ENCODE data around the gene APBA1. TPM values are rescaled to one million over a fixed set of nuclear protein-coding genes. Genes with fewer than 3 reads are reported as not detected.

APBA1 gene
- total RNA-seq, 1 experiment from 2014 or later, result under 0.01 TPM

DNA sequence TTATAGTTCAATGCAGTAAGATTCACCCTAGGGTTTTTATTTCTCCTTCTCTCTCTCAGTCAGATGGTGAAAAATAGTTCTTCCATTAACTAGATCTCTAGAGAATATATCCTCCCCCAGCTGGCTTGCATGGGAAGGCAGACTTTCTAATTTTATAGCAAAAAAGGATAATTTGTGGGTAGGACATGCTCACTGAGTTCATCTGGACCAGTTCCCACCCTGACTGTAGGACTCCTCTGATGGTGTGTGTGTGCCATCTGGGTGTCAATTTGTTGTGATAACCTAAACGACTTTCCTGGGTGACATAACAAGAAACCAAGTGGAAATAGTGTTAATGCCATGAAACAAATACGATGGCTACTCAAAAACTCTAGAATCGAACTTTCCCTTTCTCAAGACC is 44.9 kb downstream of the APBA1 start:
- no peaks in the 10 kb centered on the region for H3K9me3 ChIP-seq
- no peaks in the 10 kb centered on the region for H3K27me3 ChIP-seq
- DNase-seq, result no peak

DNA sequence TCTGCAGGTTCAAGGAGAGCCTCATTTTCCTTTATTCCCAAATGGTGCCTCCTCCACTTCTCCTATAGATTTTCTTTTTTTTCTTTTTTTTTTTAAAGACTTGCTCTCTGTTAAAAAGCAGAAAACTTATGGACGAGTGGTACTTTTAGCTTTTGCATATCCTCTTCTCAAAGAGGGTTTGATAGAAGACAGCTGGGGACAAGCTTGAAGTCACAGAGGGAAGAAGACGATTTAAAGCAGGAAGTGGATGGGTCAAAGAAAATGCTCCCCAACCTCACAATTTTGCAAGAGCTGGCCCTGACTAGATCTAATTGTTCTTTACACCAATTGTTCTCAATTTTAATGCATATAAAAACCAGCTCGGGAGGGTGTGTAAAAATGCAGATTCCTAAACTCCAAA is 48.9 kb downstream of the APBA1 start:
- Histone ChIP-seq H3K9me3 (no peaks in the 10 kb centered on the region), H3K36me3 (no peaks in the 10 kb centered on the region), H3K27me3 (no peaks in the 10 kb centered on the region), H3K4me3 (no peak overlapping the region)
- no peak for DNase-seq

More for the DNA sequence above, 44.9 kb downstream of the APBA1 start:
- Histone ChIP-seq H3K36me3 (no peaks in the 10 kb centered on the region), H3K4me3 (no peak overlapping the region)

DNA sequence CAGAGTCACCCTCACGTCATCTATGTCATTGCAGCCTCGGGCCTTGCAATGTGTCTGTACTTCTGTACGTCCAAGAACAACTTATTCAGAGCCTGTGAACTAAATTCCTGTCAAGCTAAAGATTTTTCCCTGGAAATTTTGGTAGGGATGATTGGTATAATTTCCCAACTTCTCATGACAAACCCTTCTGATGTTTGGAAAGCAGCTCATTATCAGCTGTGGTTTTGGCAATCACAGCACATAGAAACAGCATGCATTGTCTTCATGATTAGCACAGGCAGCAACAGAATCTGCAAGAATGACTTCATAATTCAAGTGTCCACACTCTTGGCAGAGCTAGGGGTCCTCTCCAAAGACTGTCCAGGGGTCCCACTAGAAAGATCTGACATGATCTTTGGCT is 49.5 kb downstream of the APBA1 start:
- H3K4me3 ChIP-seq, result no peak overlapping the region
- no peaks in the 10 kb centered on the region for H3K27me3 ChIP-seq
- no peaks in the 10 kb centered on the region for H3K36me3 ChIP-seq
- no peak for DNase-seq
- H3K9me3 ChIP-seq, result no peaks in the 10 kb centered on the region

DNA sequence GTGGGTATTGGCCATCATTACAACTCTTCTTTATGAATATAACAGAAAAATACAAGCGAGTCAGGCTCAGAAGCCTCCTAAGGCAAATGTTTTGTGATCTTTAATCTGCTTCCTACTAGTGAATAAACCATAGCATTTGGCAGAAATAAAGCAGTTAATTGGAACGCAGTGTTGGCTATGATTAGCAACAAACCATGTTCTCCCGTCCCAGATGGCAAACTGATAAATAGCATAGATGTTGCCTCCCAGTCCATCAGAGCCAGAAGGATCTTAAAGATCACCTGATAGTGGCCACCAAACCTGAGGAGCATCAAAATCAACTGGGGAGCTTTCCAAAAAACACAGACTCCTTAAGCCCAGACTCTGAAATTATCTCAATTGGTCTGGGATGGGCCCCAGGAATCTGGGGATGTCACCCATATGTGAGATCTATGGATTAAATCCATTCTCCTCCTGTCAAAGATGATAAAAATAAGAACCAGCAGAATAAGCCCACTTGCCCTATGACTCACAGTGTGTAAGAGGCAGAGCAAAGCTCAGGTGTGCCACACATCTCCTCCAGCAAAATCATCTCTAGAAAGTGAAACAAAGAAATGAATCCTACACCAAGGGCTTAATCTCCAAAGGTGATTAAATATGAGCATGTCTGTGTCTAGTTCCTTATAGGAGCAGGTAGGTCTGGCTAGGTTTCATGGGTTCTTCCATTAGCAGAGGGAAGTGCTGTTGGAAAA is 50.3 kb downstream of the APBA1 start:
- DNase-seq, result no peak
- H3K27me3 ChIP-seq, result no peaks in the 10 kb centered on the region
- H3K36me3 ChIP-seq, result no peaks in the 10 kb centered on the region
- no peak overlapping the region for H3K4me3 ChIP-seq
- no peaks in the 10 kb centered on the region for H3K9me3 ChIP-seq

DNA sequence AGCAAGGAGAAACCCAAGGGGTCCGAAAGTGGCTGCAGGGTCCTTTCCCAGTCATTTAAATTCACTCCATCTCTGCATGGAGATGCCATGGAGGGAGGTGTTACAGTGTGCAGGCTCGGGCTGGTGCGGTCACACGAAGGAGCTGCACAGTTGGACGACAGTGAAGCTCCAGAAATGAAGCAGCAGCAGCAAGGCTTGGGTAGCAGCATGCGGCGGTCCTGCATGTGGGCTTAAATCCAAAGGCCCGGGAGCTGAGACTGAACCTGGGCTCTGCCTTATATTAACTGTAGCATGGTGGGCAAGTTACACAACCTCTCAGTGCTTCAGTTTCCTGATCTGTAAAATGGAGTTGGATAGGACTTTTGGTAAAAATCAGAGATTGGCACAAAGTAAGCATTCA is 51.4 kb downstream of the APBA1 start:
- Histone ChIP-seq H3K36me3 (no peaks in the 10 kb centered on the region), H3K9me3 (no peaks in the 10 kb centered on the region), H3K4me3 (no peak overlapping the region), H3K27me3 (no peaks in the 10 kb centered on the region)
- no peak for DNase-seq

DNA sequence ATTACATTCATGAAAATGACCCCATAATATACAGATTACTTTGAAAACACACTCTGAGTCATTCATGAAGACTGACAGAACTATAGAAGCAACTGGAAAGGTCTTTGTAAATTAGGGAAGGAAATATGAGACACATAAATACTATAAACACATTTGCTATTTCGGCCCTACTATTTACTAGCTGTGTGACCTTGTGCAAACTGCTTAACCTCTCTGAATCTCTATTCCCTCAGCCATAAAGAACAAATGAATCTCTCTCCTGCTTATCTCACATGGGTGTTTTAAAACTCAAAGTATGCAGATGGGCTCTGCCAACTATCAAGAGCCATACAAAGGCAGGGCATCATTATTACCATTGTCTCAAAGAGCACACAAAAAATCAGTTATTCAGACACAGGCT is 52.9 kb downstream of the APBA1 start:
- no peak overlapping the region for H3K4me3 ChIP-seq
- no peak for DNase-seq
- H3K27me3 ChIP-seq, result no peaks in the 10 kb centered on the region
- H3K36me3 ChIP-seq, result no peaks in the 10 kb centered on the region
- no peaks in the 10 kb centered on the region for H3K9me3 ChIP-seq

DNA sequence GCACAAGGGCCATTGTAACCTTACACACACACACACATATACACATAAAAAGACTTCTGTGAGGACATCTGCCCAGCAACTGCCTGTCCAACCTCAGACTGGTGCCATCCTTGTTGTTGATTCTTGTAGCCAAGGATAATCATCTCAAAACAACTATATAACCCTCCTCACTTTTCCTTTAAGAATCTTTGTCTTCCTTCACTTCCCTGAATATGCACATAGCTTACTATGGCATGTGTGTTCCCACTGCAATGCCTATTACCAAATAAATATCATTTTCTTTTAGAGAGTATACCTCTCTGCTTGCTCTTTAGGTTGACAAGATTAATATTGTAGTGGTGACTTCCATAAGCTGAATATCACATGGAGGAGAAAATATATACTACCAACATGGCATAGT is 55.2 kb downstream of the APBA1 start:
- no peaks in the 10 kb centered on the region for H3K9me3 ChIP-seq
- no peaks in the 10 kb centered on the region for H3K36me3 ChIP-seq
- no peaks in the 10 kb centered on the region for H3K27me3 ChIP-seq
- DNase-seq, result no peak
- no peak overlapping the region for H3K4me3 ChIP-seq

DNA sequence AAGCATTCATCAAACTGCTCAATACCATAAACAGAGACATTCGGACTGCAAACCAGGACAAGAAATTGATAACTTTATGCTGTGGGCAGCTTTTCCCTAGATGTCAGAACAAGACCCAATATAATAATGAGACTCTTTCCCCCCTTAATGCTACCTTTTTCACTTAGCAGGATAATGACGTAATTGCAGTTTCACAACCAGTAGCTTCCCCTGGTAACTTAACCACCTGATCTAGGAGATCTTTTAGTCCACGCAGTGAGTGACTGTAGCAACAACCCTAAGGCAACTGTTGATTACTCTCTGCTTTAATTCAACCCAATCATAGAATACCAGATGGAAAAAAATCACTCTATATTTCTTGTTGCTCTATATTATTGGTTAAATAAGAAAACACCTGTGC is 56.3 kb downstream of the APBA1 start:
- DNase-seq, result no peak
- Histone ChIP-seq H3K36me3 (no peaks in the 10 kb centered on the region), H3K27me3 (no peaks in the 10 kb centered on the region), H3K4me3 (no peak overlapping the region), H3K9me3 (no peaks in the 10 kb centered on the region)

DNA sequence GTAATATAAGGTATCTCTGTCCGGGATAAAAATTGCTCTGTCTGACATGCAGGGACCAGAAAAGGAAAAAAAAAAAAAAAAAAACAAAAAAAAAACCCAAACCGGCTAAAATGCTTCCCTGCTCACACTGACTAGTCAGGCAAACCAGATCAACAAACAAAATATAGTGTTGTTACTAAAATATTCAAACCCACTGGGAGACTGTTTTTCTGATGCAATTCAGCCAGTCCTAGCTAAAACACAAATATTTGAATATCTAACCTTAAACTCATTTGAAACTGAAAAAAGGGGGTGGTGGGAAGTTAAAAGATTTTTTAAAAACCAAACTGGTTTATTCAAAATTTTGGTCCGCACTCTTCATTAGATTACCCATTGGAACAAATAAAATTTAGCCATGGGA is 61.0 kb downstream of the APBA1 start:
- Histone ChIP-seq H3K27me3 (no peaks in the 10 kb centered on the region), H3K9me3 (no peaks in the 10 kb centered on the region), H3K36me3 (no peaks in the 10 kb centered on the region), H3K4me3 (no peak overlapping the region)
- no peak for DNase-seq

DNA sequence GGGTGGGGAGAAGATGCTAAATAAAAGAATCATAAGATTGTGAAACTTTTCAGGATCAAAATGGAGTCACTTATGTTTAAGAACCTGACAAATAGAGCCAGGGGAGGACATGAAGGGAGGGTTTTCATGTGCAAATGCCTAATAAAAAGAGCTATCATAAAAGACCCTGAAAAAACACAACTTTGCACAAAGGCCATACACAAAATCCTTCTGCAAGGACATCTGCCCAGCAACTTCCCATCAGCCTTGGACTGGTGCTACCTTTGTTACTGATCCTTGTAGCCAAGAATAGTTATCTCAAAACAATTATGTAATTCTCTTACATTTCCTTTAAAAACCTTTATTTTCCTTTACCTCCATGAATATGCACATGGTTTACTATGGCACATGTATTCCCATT is 63.0 kb downstream of the APBA1 start:
- H3K27me3 ChIP-seq, result no peaks in the 10 kb centered on the region

DNA sequence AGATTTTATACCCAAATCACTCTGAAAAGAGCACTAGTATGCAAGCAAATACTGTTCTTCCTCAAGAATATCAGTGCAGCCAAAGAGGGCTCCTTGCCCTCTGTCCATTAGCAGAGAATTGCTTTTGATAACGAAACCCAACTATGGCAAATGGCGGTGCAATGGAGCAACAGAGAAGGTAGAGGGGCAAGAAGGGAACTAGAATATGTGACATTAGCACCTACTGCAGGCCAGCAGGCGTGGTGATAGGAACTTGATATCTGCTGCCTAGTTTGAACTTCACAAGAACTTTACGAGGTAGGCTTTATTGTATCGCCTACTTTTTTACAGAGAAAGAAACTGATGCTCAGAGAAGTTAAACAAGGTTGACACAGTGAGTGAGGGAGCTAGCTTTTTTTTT is 66.1 kb downstream of the APBA1 start:
- DNase-seq, result no peak
- Histone ChIP-seq H3K27me3 (no peaks in the 10 kb centered on the region), H3K4me3 (no peak overlapping the region), H3K9me3 (no peaks in the 10 kb centered on the region), H3K36me3 (no peaks in the 10 kb centered on the region)

More for the DNA sequence above, 63.0 kb downstream of the APBA1 start:
- Histone ChIP-seq H3K9me3 (no peaks in the 10 kb centered on the region), H3K4me3 (no peak overlapping the region), H3K36me3 (no peaks in the 10 kb centered on the region)
- no peak for DNase-seq

DNA sequence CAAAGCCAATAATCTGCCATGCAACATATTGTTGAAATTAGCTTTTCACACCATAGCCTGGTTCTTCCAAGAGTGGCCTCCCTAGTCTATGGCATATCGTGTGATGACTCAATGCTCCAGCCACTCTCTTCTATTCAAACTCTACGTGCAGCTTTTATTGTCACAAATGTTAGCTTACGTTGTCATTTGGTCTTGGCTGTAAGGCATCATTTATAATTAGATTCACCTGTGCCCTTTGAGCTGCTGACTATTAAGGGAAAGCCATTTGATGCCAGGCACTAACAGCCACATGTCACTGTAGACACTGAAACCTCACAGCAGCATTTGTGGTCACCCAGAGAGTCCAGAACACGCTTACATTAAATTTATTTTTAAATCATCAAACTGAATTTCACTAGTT is 66.8 kb downstream of the APBA1 start:
- no peaks in the 10 kb centered on the region for H3K9me3 ChIP-seq
- DNase-seq, result no peak

DNA sequence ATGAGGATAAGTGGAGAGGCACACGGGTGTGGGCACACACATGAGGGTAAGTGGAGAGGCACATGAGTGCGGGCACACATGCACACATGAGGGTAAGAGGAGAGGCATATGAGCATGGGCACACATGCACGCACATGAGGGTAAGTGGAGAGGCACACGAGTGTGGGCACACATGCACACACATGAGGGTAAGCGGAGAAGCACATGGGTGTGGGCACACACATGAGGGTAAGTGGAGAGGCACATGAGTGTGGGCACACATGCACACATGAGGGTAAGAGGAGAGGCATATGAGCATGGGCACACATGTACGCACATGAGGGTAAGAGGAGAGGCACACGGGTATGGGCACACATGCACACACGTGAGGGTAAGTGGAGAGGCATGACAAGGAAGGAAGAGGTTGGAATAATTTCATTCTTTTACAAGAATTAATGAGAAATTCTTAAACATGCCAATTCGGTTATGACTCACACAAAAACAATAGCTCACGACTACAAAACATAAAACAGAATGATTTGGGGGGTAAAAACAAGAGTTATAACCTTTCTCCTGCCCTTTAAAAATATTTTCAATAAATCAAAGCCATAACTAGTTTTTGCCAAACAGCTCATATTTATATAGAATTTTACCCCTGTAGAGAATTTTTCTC is 67.5 kb downstream of the APBA1 start:
- no peak for DNase-seq
- no peaks in the 10 kb centered on the region for H3K36me3 ChIP-seq
- H3K4me3 ChIP-seq, result no peak overlapping the region
- H3K9me3 ChIP-seq, result no peaks in the 10 kb centered on the region
- no peaks in the 10 kb centered on the region for H3K27me3 ChIP-seq

More for the DNA sequence above, 66.8 kb downstream of the APBA1 start:
- H3K27me3 ChIP-seq, result no peaks in the 10 kb centered on the region
- no peak overlapping the region for H3K4me3 ChIP-seq
- H3K36me3 ChIP-seq, result no peaks in the 10 kb centered on the region

DNA sequence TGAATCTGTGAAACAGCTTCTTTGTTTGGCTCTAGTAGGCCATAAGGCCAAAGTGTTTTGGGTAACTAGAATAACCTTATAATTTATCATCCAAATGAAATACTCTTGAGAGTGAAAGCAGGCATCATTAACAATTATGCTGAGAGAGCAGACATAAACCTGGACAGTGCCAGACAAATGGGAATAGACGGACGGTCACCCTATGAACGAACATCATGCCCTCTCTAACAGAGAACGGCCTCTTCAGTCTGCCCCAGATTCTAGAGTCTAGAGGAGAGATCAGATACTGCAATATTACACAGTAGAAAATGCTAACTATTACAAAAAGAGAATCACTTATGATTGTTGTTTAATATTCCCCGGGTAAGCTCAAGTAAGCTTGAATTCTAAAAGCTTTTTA is 68.5 kb downstream of the APBA1 start:
- H3K36me3 ChIP-seq, result no peaks in the 10 kb centered on the region
- H3K27me3 ChIP-seq, result no peaks in the 10 kb centered on the region
- H3K9me3 ChIP-seq, result no peaks in the 10 kb centered on the region
- H3K4me3 ChIP-seq, result no peak overlapping the region
- no peak for DNase-seq

DNA sequence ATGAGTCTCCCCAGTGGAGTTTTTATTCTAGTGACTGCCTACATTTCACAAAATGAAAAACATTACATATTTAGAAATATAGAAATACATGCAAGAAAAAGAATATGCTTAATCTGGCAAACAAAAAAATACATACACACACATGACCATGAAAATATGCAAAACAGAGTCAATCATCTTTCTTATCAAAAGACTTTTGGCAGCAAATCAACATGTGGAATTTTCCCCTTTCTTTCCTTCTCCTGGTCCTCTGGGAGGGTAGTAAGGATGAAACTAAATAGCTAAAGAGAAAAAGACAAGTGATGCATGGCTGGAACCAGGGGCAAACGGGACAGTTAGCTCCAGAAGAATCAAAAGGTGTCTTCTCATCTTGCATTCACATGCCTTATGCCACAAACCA is 69.4 kb downstream of the APBA1 start:
- Histone ChIP-seq H3K4me3 (no peak overlapping the region), H3K9me3 (no peaks in the 10 kb centered on the region), H3K36me3 (no peaks in the 10 kb centered on the region), H3K27me3 (no peaks in the 10 kb centered on the region)
- no peak for DNase-seq

DNA sequence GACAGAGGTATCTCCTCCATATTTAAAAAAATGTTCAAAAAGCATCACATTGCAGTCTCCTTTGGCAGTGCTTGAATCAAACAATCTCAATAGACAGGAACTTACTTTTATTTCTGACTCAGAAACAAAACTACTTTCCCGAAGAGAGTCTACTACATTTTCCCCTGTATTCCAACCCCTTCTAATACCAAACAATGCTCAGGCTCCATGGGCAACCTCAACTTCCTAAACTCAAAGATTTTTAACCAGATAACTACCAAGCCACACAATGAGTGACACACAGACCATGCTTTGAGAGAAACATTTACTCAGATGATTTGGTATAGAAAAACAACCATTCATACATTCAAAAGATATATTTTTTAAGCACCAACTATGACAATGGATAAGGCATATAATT is 70.5 kb downstream of the APBA1 start:
- Histone ChIP-seq H3K36me3 (no peaks in the 10 kb centered on the region), H3K4me3 (no peak overlapping the region), H3K27me3 (no peaks in the 10 kb centered on the region), H3K9me3 (no peaks in the 10 kb centered on the region)
- DNase-seq, result no peak

DNA sequence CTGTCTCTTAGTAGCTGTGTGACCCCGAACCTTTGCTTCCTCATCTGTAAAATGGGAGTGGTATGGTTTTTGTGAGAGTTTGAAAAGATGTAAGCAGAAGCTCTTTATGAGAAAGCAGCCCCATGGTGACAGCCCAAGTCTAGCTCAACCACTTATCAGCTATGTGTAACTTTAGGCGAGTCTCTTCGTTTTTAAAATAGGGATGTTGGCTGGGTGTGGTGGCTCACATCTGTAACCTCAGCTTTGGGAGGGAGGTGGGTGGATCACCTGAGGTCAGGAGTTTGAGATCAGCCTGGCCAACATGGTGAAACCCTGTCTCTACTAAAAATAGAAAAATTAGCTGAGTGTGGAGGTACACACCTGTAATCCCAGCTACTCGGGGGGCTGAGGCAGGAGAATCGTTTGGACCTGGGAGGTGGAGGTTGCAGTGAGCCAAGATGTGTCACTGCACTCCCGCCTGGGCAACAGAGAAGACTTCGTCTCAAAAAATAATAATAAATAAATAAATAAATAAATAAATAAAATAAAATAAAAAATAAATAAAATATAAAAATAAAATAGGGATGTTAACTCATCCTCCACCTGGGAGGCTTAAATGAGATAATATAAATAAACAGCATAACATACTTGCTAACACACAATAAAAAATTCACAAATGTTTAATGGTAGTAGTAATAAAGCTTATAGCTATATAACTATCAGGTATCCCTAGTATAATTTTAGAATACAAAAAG is 71.7 kb downstream of the APBA1 start:
- Histone ChIP-seq H3K27me3 (no peaks in the 10 kb centered on the region), H3K36me3 (no peaks in the 10 kb centered on the region), H3K9me3 (no peaks in the 10 kb centered on the region), H3K4me3 (no peak overlapping the region)
- DNase-seq, result no peak
